HG03103 (cell line): ENCODE results near the gene NTM.

ENCODE experiments used
- ATAC-seq: cut with Tn5 transposase; IDR thresholded peaks from one replicate; pipeline ENCODE4 v1.9.1; 2021; ENCODE audit warnings: low read depth; ENCODE audit not compliant: unreplicated experiment

NTM gene

GRCh38 chr11:131372234-131372962 lies 2.0 kb downstream of the NTM start:
- ATAC-seq: no peak

GRCh38 chr11:131373095-131373725 lies 2.8 kb downstream of the NTM start:
- ATAC-seq: no peak

DNA sequence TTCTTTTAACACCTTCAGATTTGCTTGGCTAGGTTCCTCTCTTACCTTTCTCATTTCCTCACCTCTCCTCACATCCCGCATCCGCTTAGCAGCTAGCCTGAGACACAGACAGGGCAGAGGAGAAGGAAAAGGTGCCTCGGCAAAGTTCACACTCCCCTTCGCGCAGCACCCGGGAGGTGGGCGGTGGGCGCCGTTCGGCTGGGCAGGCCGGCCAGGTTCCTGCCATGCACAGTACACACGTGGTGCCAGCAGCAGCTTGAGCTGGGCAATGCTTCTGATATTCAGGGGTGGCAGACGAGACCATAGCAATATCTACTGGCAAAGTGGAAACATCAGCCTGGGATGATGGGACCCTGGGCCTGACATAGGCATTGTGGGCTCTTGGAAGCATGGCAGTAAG lies 3.3 kb downstream of the NTM start:
- no peak for ATAC-seq

- no peak for ATAC-seq
Observed at GRCh38 chr11:131375421-131375820, 5.0 kb downstream of the NTM start.

GRCh38 chr11:131375915-131376314 lies 5.5 kb downstream of the NTM start:
- no peak for ATAC-seq

GRCh38 chr11:131378931-131379330 lies 8.5 kb downstream of the NTM start:
- peak; percentile 95 for ATAC-seq

GRCh38 chr11:131385763-131386390 lies 15.5 kb downstream of the NTM start:
- ATAC-seq: no peak

- no peak for ATAC-seq
Observed at GRCh38 chr11:131386408-131386807, 16.0 kb downstream of the NTM start.

DNA sequence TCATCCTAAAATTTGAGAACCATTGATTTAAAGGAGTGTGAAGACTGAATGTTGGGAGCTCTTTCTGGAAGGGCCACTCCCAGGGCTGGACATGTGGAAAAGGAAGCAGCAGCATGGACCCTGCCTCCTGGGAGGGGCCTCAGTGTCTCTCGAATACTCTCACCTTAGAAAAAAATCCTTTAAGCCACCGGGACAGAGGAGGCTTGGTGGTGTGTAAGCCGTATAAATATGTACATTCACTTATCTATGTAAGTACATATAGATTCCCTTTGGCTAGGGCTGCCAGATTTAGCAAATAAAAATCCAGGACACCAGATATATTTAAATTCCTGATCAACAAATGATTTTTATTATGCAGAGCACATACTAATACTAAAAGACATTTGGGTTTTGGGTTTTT lies 17.6 kb downstream of the NTM start:
- ATAC-seq: no peak

- no peak for ATAC-seq
Observed at GRCh38 chr11:131389582-131389981, 19.2 kb downstream of the NTM start.

GRCh38 chr11:131391176-131391575 lies 20.8 kb downstream of the NTM start:
- no peak for ATAC-seq

DNA sequence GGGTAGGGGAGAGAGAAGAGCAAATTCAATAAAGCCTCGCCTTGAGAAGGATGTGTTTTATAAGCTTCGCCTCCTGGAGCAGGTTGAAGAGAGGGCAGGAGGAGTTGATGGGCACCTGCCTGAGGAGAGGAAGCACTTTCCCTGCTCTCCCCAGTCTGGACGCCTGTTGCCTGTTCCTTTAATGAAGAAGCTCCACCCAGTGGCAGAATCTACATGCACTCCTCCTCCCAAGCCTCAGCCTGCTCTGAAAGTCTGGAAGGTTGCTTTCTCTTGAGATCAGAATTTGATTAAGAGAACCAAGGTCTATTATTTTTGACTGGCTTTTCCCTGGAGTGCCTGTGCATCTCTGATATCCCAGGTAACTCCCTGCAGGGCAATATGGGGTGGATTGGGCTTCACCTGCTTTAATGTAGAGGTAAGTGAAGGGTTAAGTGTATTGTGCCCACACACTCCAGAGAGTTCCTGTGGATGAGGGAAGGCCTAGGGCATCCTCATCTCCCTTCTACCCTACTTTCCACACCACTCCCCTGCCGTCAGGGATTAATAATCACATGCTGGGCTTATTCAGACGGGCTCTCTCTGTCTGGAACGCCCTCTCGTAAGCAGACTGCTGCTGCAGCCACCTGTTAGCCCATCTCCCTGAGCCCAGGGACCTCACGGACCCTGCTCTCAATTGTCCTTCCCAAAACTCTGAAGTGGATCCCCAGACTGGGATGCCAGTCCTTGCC lies 22.3 kb downstream of the NTM start:
- ATAC-seq: no peak

DNA sequence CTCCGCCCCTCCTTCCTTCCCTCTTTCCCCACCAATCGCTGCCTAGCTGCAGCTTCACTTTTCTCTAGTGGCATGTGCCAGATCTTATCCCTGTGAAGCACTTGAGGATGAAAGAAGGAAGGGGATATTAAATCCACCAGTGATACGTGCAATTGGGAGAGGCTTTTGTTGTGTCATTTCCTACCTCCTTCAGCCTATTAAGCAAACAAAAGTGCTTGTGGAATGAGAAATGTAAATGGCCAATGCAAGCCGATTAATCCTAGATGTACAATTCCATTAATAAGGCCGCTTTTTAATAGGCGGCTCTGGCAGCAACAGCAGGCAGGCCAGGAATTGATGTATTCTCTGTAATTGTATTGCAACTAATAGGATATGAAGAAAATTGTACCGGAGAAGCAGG lies 23.3 kb downstream of the NTM start:
- no peak for ATAC-seq

- no peak for ATAC-seq
Observed at GRCh38 chr11:131397675-131398074, 27.3 kb downstream of the NTM start.

DNA sequence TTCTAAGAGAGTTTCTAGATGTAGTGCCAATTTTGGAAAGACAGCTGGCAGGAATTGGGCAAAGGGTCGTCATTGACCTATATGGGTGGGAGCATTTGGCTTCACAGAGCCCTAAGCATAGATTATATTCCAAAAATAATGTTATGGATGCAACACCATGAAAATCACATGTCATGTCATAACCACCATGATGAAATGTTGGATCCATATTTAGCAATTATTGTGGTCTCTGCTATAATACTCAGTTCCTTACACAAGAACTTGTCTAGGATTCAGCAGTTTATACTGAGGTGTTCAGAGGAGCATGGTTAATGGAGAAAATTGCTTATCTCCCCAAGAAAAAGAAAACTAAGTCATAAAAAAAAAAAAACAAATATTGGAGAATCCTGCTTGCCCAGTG lies 31.6 kb downstream of the NTM start:
- ATAC-seq: no peak

DNA sequence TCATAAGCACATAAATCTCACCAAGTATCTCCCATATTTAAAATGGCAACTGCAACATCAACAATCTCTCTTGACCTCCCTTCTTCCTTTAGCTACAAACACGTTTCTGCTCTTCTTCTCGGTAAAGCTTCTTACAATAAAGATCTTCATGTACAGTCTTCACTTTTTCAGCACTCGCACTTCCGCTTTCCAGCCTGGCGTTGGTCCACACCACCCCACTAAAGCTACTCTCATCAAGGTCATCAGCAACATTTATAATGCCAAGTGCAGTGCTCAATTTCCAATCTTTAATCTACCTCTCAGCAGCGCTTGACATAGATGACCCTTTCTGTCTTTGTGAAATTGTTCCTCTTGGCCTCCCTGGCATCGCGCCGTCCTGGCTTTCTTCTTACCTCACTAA lies 33.6 kb downstream of the NTM start:
- ATAC-seq: no peak

DNA sequence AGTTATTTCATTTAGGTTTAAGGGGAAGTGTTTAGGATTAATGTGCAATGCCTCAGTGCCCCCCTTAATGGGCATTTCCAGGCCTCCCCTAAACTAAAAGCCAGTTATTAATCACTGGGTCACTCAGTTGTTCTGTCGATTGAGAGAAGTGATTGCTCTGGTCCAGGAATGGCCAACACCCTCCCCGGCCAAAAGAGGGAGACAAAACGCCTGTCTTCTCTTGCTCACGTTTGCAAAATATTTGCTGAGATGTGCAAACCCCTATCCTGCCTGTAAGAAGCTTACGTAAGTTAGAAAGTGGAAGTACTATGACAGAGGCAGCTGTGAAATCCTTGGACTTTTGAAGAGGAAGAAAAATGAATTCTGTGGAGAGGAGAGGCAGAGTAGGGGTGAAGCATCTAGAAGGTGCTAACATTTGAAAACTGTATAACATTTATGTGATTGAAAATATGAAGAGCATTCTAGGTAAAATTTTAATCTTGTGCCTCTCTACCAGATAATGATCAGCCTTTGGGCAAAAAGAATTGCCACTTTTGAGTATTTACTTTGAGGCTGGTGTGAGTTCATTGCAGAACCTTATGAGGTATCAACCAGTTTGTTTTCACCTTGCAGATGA lies 37.7 kb downstream of the NTM start:
- peak; percentile 67 for ATAC-seq

- no peak for ATAC-seq
Observed at GRCh38 chr11:131409345-131409744, 38.9 kb downstream of the NTM start.

DNA sequence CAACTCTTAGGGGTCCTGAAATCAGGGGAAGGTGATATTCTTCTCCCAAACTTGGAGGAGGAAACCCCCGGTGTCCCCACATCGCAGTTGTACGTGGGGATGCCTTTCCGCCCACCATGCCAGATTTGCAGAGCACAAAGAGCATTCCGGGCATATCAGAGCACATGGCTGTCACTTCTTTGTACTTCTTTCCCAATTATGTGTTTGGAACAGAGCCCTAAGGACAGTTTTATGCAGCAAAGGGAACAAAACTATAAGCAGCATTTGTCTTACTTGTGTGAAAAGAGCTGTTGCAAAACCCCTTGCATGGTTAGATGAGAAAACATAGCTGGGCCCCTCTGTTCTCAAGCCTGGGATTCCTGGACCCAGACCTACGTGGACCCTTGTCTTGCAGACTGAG lies 41.2 kb downstream of the NTM start:
- no peak for ATAC-seq

DNA sequence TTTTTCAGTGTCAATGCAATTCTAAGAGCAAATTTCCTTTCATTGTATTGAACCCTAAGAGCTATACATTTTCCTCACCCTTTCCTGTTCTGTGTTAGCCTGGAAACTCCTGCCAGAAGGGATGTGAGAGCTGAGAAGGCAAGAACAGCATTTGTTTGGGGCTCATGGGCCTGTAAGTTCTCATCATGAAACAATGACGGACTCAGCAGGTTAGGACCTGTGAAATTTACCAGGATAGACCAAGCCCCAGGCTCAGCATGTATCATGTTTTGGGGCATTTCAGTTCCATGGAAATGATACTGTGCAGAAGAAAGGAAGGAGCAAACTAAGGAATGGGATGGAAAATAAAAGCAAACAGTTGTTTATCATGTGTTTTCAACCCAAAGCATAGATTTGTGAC lies 41.6 kb downstream of the NTM start:
- ATAC-seq: no peak

- no peak for ATAC-seq
Observed at GRCh38 chr11:131413217-131413616, 42.8 kb downstream of the NTM start.
